Activated B cell treated with CpG ODN at 0.5 μM for 24 hours (primary cell): Measurements from ENCODE around the gene SMIM21. TPM values are rescaled to one million over a fixed set of nuclear protein-coding genes. Genes with fewer than 3 reads are reported as not detected.

Experiments
- ATAC-seq: fragments of 200-7000 bp; cut with Tn5 transposase; one replicate; pipeline ENCODE4 v1.10.0; 2021; ENCODE audit warnings: low read depth, mild to moderate bottlenecking, moderate library complexity
- CTCF ChIA-PET: fragments of 350-600 bp; sonication (Branson Sonifier 250); formaldehyde crosslinking; loops from one replicate; lab custom pipeline; 2021; ENCODE audit warnings: antibody characterized with exemption; lab: Charles Lee
- POLR2A ChIA-PET: fragments of 350-600 bp; sonication (Branson Sonifier 250); formaldehyde crosslinking; loops from one replicate; lab custom pipeline; 2021; ENCODE audit warnings: antibody characterized with exemption; lab: Charles Lee
- DNase-seq: peaks from one replicate; pipeline ENCODE4 v3.0.0; 2022
- H3K27ac Mint-ChIP-seq: one replicate; pipeline ENCODE4 v1.8.0; 2020; ENCODE audit warnings: mixed read lengths
- H3K27me3 Mint-ChIP-seq: one replicate; pipeline ENCODE4 v1.8.0; 2021; ENCODE audit warnings: mixed read lengths
- H3K36me3 Mint-ChIP-seq: one replicate; pipeline ENCODE4 v1.8.0; 2021; ENCODE audit warnings: low read depth, mixed read lengths
- H3K4me1 Mint-ChIP-seq: one replicate; pipeline ENCODE4 v1.8.0; 2021; ENCODE audit warnings: mixed read lengths
- H3K4me3 Mint-ChIP-seq: one replicate; pipeline ENCODE4 v1.8.0; 2020; ENCODE audit warnings: mild to moderate bottlenecking, mixed read lengths
- H3K9me3 Mint-ChIP-seq: one replicate; pipeline ENCODE4 v1.8.0; 2020; ENCODE audit warnings: mixed read lengths
- intact Hi-C: fragments of 100-400 bp; cut with micrococcal nuclease; formaldehyde crosslinking; loops from one replicate; pipeline ENCODE4 v1.15.1; 2024
- total RNA-seq: library from RNA; stranded (reverse); gene quantifications from 2 replicates; pipeline ENCODE4 v1.2.3, GENCODE V29; 2022
- TF ChIP-seq, protein P1 (sequence below): fragments of 200-600 bp; IDR thresholded peaks from one replicate; pipeline ENCODE4 v1.8.0; 2022; ENCODE audit warnings: antibody characterized with exemption, mild to moderate bottlenecking

Gene SMIM21
- total RNA-seq, 1 donor from 2014 or later: not detected

- H3K27ac Mint-ChIP-seq: no peak overlapping the region
- no peaks in the 10 kb centered on the region for H3K36me3 Mint-ChIP-seq
- ChIA-PET POLR2A (no interaction called here), CTCF (no interaction called here)
- H3K27me3 Mint-ChIP-seq: peaks cover 7% of the 10 kb centered on the region
- ATAC-seq (no peak), DNase-seq (no peak)
- H3K4me1 Mint-ChIP-seq: no peaks in the 10 kb centered on the region
- intact Hi-C loops: no loop called here
- no peaks in the 10 kb centered on the region for H3K9me3 Mint-ChIP-seq
- no peak overlapping the region for H3K4me3 Mint-ChIP-seq
- TF ChIP-seq, protein P1, sequence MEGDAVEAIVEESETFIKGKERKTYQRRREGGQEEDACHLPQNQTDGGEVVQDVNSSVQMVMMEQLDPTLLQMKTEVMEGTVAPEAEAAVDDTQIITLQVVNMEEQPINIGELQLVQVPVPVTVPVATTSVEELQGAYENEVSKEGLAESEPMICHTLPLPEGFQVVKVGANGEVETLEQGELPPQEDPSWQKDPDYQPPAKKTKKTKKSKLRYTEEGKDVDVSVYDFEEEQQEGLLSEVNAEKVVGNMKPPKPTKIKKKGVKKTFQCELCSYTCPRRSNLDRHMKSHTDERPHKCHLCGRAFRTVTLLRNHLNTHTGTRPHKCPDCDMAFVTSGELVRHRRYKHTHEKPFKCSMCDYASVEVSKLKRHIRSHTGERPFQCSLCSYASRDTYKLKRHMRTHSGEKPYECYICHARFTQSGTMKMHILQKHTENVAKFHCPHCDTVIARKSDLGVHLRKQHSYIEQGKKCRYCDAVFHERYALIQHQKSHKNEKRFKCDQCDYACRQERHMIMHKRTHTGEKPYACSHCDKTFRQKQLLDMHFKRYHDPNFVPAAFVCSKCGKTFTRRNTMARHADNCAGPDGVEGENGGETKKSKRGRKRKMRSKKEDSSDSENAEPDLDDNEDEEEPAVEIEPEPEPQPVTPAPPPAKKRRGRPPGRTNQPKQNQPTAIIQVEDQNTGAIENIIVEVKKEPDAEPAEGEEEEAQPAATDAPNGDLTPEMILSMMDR: no peak
Measured at GRCh38 chr18:75433098-75433497, 5.6 kb upstream of the SMIM21 start.

- ChIA-PET CTCF (no interaction called here), POLR2A (no interaction called here)
- Mint-ChIP-seq H3K27me3 (peaks cover 9% of the 10 kb centered on the region), H3K4me1 (no peaks in the 10 kb centered on the region), H3K4me3 (no peak overlapping the region), H3K36me3 (no peaks in the 10 kb centered on the region), H3K9me3 (no peaks in the 10 kb centered on the region), H3K27ac (no peak overlapping the region)
- intact Hi-C loops: no loop called here
- TF ChIP-seq, protein P1: no peak
- DNase-seq (no peak), ATAC-seq (no peak)
Measured at GRCh38 chr18:75429975-75430374, 2.5 kb upstream of the SMIM21 start.

- DNase-seq: no peak
- TF ChIP-seq, protein P1: no peak
- no peak overlapping the region for H3K27ac Mint-ChIP-seq
Measured at GRCh38 chr18:75428490-75428889, 987 bp upstream of the SMIM21 start.

GRCh38 chr18:75422341-75422910, 5.1 kb downstream of the SMIM21 start:
- Mint-ChIP-seq H3K4me3 (no peak overlapping the region), H3K4me1 (no peaks in the 10 kb centered on the region), H3K27me3 (peaks cover 2% of the 10 kb centered on the region), H3K9me3 (peaks cover 2% of the 10 kb centered on the region), H3K36me3 (no peaks in the 10 kb centered on the region), H3K27ac (no peak overlapping the region)
- ChIA-PET POLR2A (no interaction called here), CTCF (no interaction called here)
- intact Hi-C loops: no loop called here
- TF ChIP-seq, protein P1: no peak
- no peak for ATAC-seq
- DNase-seq: no peak

More at GRCh38 chr18:75428490-75428889, 987 bp upstream of the SMIM21 start:
- ChIA-PET CTCF (no interaction called here), POLR2A (no interaction called here)
- intact Hi-C loops: no loop called here
- H3K4me1 Mint-ChIP-seq: no peaks in the 10 kb centered on the region
- ATAC-seq: no peak
- no peak overlapping the region for H3K4me3 Mint-ChIP-seq
- peaks cover 7% of the 10 kb centered on the region for H3K27me3 Mint-ChIP-seq
- H3K36me3 Mint-ChIP-seq: no peaks in the 10 kb centered on the region
- H3K9me3 Mint-ChIP-seq: no peaks in the 10 kb centered on the region

DNA sequence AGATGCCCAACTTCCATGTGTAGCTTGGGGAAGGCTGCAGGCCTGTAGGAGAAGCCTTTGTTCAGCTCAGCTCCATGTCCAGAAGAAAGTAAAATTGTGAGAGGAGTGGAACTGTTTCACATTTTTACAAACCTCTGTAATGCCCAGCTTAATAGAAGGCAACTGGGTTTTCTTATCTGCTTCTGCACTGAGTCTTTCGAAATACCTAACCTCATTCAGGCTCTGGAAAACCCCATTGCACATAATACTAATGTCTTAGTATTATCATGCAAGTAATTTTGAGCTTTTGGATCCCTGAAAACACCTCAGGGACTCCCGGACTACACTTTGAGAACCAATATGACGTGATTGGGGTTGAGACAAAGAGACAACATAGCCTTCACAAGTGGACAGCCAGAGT, 5.8 kb downstream of the SMIM21 start:
- H3K27me3 Mint-ChIP-seq: peaks cover under 1% of the 10 kb centered on the region
- TF ChIP-seq, protein P1: no peak
- no peak overlapping the region for H3K4me3 Mint-ChIP-seq
- H3K27ac Mint-ChIP-seq: no peak overlapping the region
- ChIA-PET CTCF (no interaction called here), POLR2A (no interaction called here)
- DNase-seq (no peak), ATAC-seq (no peak)
- H3K36me3 Mint-ChIP-seq: no peaks in the 10 kb centered on the region
- peaks cover 2% of the 10 kb centered on the region for H3K9me3 Mint-ChIP-seq
- H3K4me1 Mint-ChIP-seq: no peaks in the 10 kb centered on the region
- intact Hi-C loops: no loop called here
